Fibroblast of lung (primary cell): ENCODE data around the gene CD300LB. TPM values are rescaled to one million over a fixed set of nuclear protein-coding genes. Genes with fewer than 3 reads are reported as not detected.

Experiments
- DNase-seq, 2 donors: peaks; one replicate each; pipeline versions ENCODE4 v3.0.0 to v3.0.0-alpha.2; 2010; ENCODE audit warnings: low read depth in 2 of 2
- H2AFZ ChIP-seq: 2 replicates; pipeline ENCODE4 v1.5.1; 2012; ENCODE audit warnings: low read length, control low read depth, inconsistent platforms
- H3K27ac ChIP-seq: 2 replicates; pipeline ENCODE4 v1.5.1; 2011; ENCODE audit warnings: low read length, control low read depth; ENCODE audit not compliant: insufficient read depth
- H3K27me3 ChIP-seq: 2 replicates; pipeline ENCODE4 v1.5.1; 2011; ENCODE audit warnings: mild to moderate bottlenecking, low read length; ENCODE audit not compliant: control insufficient read depth, insufficient read depth
- H3K36me3 ChIP-seq: 2 replicates; pipeline ENCODE4 v1.5.1; 2011; ENCODE audit warnings: low read length; ENCODE audit not compliant: control insufficient read depth, insufficient read depth
- H3K4me1 ChIP-seq: 2 replicates; pipeline ENCODE4 v1.5.1; 2011; ENCODE audit warnings: low read length; ENCODE audit not compliant: control insufficient read depth, insufficient read depth; ENCODE audit errors: extremely low read depth
- H3K4me2 ChIP-seq: 2 replicates; pipeline ENCODE4 v1.5.1; 2011; ENCODE audit warnings: low read length, control low read depth; ENCODE audit not compliant: insufficient read depth; ENCODE audit errors: extremely low read depth
- H3K4me3 ChIP-seq, 4 experiments: fragments of 200-600 bp in 1 of 4; sonication (generic) in 1 of 4; replicated peaks in 1 of 4; 2 replicates each; pipeline ENCODE4 v1.5.1; 2011 to 2016; ENCODE audit warnings: low read length in 4 of 4, low read depth in 3 of 4, mild to moderate bottlenecking in 3 of 4, control low read depth in 2 of 4, inconsistent platforms in 1 of 4, mixed read lengths in 1 of 4; ENCODE audit not compliant: insufficient read depth in 1 of 4; ENCODE audit errors: control extremely low read depth in 1 of 4
- H3K79me2 ChIP-seq: 2 replicates; pipeline ENCODE4 v1.5.1; 2012; ENCODE audit warnings: mild to moderate bottlenecking, low read length, inconsistent platforms; ENCODE audit not compliant: control insufficient read depth, insufficient read depth
- H3K9ac ChIP-seq: 2 replicates; pipeline ENCODE4 v1.5.1; 2011; ENCODE audit warnings: mild to moderate bottlenecking, low read length, control low read depth; ENCODE audit not compliant: insufficient read depth
- H3K9me3 ChIP-seq: 2 replicates; pipeline ENCODE4 v1.5.1; 2012; ENCODE audit warnings: low read depth, low read length; ENCODE audit not compliant: control insufficient read depth, insufficient read depth
- H4K20me1 ChIP-seq: 2 replicates; pipeline ENCODE4 v1.5.1; 2011; ENCODE audit warnings: low read length; ENCODE audit not compliant: control insufficient read depth, insufficient read depth; ENCODE audit errors: extremely low read depth
- CTCF ChIP-seq, 2 donors: IDR thresholded peaks in 1 of 2; conservative IDR thresholded peaks in 1 of 2; 1 replicate in 1 of 2; 2 replicates in 1 of 2; pipeline ENCODE4 v1.5.1; 2011 to 2012; ENCODE audit warnings: low read length in 2 of 2, control low read depth in 1 of 2, inconsistent platforms in 1 of 2, low read depth in 1 of 2, mild to moderate bottlenecking in 1 of 2
- EZH2 ChIP-seq: IDR thresholded peaks from 2 replicates; pipeline ENCODE4 v1.5.1; 2012; ENCODE audit warnings: low read length, control low read depth, mild to moderate bottlenecking; ENCODE audit errors: missing control alignments
- polyA plus RNA-seq, 2 donors: library from polyadenylated mRNA; depleted of rRNA in 1 of 2; stranded (reverse) in 1 of 2; unstranded in 1 of 2; fragments of >200 nt; gene quantifications; 2 replicates each; pipeline ENCODE4 v1.2.1, GENCODE V29; 2011 to 2012; ENCODE audit warnings: missing spikeins in 1 of 2
- total RNA-seq: library from RNA; depleted of rRNA; stranded (reverse); fragments of >200 nt; gene quantifications from 2 replicates; pipeline ENCODE4 v1.2.1, GENCODE V29; 2014

CD300LB gene
- total and polyA plus RNA-seq, 2 donors (not counting 1 experiment from before 2014, with no cell fraction given) = not detected

- no peak overlapping the region for H2AFZ ChIP-seq
- H3K4me1 ChIP-seq = no peaks in the 10 kb centered on the region
- H3K4me3 ChIP-seq = no peak overlapping the region
- DNase-seq = no peak
- no peaks in the 10 kb centered on the region for H4K20me1 ChIP-seq
- H3K27ac ChIP-seq = no peak overlapping the region
- H3K9ac ChIP-seq = no peak overlapping the region
- no peaks in the 10 kb centered on the region for H3K36me3 ChIP-seq
- no peaks in the 10 kb centered on the region for H3K9me3 ChIP-seq
- H3K4me2 ChIP-seq = no peak overlapping the region
- H3K79me2 ChIP-seq = no peaks in the 10 kb centered on the region
- no peak for TF ChIP-seq EZH2
- no peak for TF ChIP-seq CTCF (conservative IDR thresholded peaks at IDR 0.05 in 1 of 2, IDR thresholded peaks at IDR 0.05 in 1 of 2; ENCODE audit: low read depth in 1 of 2, low read length in 2 of 2)
- no peaks in the 10 kb centered on the region for H3K27me3 ChIP-seq
These were observed 3.5 kb downstream of the CD300LB start for GRCh38 chr17:74527756-74528155.

GRCh38 chr17:74527081-74527480, 4.2 kb downstream of the CD300LB start:
- no peaks in the 10 kb centered on the region for H4K20me1 ChIP-seq
- H3K9ac ChIP-seq = no peak overlapping the region
- no peaks in the 10 kb centered on the region for H3K79me2 ChIP-seq
- no peak overlapping the region for H3K4me3 ChIP-seq
- no peak overlapping the region for H3K4me2 ChIP-seq
- H3K27ac ChIP-seq = no peak overlapping the region
- no peak for DNase-seq
- H3K9me3 ChIP-seq = no peaks in the 10 kb centered on the region
- no peak for TF ChIP-seq CTCF (conservative IDR thresholded peaks at IDR 0.05 in 1 of 2, IDR thresholded peaks at IDR 0.05 in 1 of 2; ENCODE audit: low read depth in 1 of 2, low read length in 2 of 2)
- TF ChIP-seq EZH2 = no peak
- no peak overlapping the region for H2AFZ ChIP-seq
- H3K27me3 ChIP-seq = no peaks in the 10 kb centered on the region
- H3K36me3 ChIP-seq = no peaks in the 10 kb centered on the region
- no peaks in the 10 kb centered on the region for H3K4me1 ChIP-seq

GRCh38 chr17:74526681-74527080, 4.6 kb downstream of the CD300LB start:
- no peak overlapping the region for H3K27ac ChIP-seq
- no peak overlapping the region for H3K4me3 ChIP-seq
- no peak overlapping the region for H3K4me2 ChIP-seq
- no peaks in the 10 kb centered on the region for H3K36me3 ChIP-seq
- H3K4me1 ChIP-seq = no peaks in the 10 kb centered on the region
- no peak overlapping the region for H3K9ac ChIP-seq
- H4K20me1 ChIP-seq = no peaks in the 10 kb centered on the region
- DNase-seq = no peak
- H3K27me3 ChIP-seq = no peaks in the 10 kb centered on the region
- no peaks in the 10 kb centered on the region for H3K79me2 ChIP-seq
- no peak for TF ChIP-seq CTCF (conservative IDR thresholded peaks at IDR 0.05 in 1 of 2, IDR thresholded peaks at IDR 0.05 in 1 of 2; ENCODE audit: low read depth in 1 of 2, low read length in 2 of 2)
- no peak for TF ChIP-seq EZH2
- H3K9me3 ChIP-seq = no peaks in the 10 kb centered on the region
- H2AFZ ChIP-seq = no peak overlapping the region
